RWPE1 (cell line): ENCODE data around the gene SHC1.

Experiments
- CTCF ChIA-PET: fragments of 350-600 bp; sonication (Branson Sonifier 250); formaldehyde crosslinking; extraction: SDS; loops from one replicate; lab custom pipeline; 2021; lab: Yijun Ruan, JAX
- POLR2A ChIA-PET: fragments of 400-600 bp; formaldehyde crosslinking; extraction: SDS; loops from one replicate; lab custom pipeline; 2020; ENCODE audit warnings: antibody characterized with exemption; ENCODE audit not compliant: low non-redundant PET; lab: Yijun Ruan, JAX
- DNase-seq: peaks from one replicate; pipeline ENCODE4 v3.0.0; 2012; ENCODE audit warnings: low spot score
- H3K27ac ChIP-seq: fragments of 450-650 bp; 2 replicates; pipeline ENCODE4 v1.5.1; 2017
- CTCF ChIP-seq: fragments of 450-650 bp; conservative IDR thresholded peaks from 2 replicates; pipeline ENCODE4 v1.5.1; 2017; ENCODE audit warnings: low read depth, mild to moderate bottlenecking

SHC1 gene

GRCh38 chr1:154943649-154944400 lies 26.7 kb downstream of the SHC1 start:
- H3K27ac ChIP-seq: peak overlapping the region; percentile 46
- CTCF ChIA-PET: interaction anchor here (0.5 to 1.3 kb wide), 12 partner anchors 18 to 888 kb away, joined by 3 to 8 read pairs (median 4); partner anchors contain the start of gene PYGO2
- POLR2A ChIA-PET: no interaction called here
- TF ChIP-seq CTCF: peak; percentile 88
- DNase-seq: peak; percentile 53

GRCh38 chr1:154941333-154942013 lies 29.1 kb downstream of the SHC1 start:
- POLR2A ChIA-PET: no interaction called here

GRCh38 chr1:154940651-154941194 lies 29.8 kb downstream of the SHC1 start:
- TF ChIP-seq CTCF: no peak
- H3K27ac ChIP-seq: peak overlapping the region; percentile 51
- ChIA-PET CTCF (no interaction called here), POLR2A (no interaction called here)
- DNase-seq: no peak

More at GRCh38 chr1:154941333-154942013, 29.1 kb downstream of the SHC1 start:
- peak overlapping the region; percentile 51 for H3K27ac ChIP-seq
- no peak for TF ChIP-seq CTCF
- CTCF ChIA-PET: no interaction called here
- DNase-seq: no peak

GRCh38 chr1:154940213-154940560 lies 30.4 kb downstream of the SHC1 start:
- CTCF ChIA-PET: interaction anchor here (0.7 kb wide), 1 partner anchor 258 kb away, joined by 3 read pairs; no protein-coding TSS in a partner anchor
- no peak for DNase-seq
- POLR2A ChIA-PET: no interaction called here
- TF ChIP-seq CTCF: no peak
- peak overlapping the region; percentile 98; the same call in 1 of the 2 replicates for H3K27ac ChIP-seq

- ChIA-PET POLR2A (no interaction called here), CTCF (interaction anchor here (0.5 to 1.2 kb wide), 4 partner anchors 60 to 1566 kb away, joined by 3 to 5 read pairs (median 3); no protein-coding TSS in a partner anchor)
- peak overlapping the region; percentile 98 for H3K27ac ChIP-seq
- DNase-seq: no peak
- no peak for TF ChIP-seq CTCF
Measured at GRCh38 chr1:154938604-154939399, 31.7 kb downstream of the SHC1 start.
